Hematopoietic multipotent progenitor cell treated with erythropoietin and hydrocortisone succinate and interleukin-3 and kit ligand, for 8 days (in vitro differentiated cells): Measurements from ENCODE around the gene MNAT1.
"Not testable (repeated sequence)": the region's sequence is repeated elsewhere in the genome, so short reads cannot be mapped to it uniquely, and the experiment has no call there.

Experiments used
- DNase-seq: peaks from one replicate; pipeline ENCODE4 v3.0.0-alpha.2; 2015

The MNAT1 gene

DNA sequence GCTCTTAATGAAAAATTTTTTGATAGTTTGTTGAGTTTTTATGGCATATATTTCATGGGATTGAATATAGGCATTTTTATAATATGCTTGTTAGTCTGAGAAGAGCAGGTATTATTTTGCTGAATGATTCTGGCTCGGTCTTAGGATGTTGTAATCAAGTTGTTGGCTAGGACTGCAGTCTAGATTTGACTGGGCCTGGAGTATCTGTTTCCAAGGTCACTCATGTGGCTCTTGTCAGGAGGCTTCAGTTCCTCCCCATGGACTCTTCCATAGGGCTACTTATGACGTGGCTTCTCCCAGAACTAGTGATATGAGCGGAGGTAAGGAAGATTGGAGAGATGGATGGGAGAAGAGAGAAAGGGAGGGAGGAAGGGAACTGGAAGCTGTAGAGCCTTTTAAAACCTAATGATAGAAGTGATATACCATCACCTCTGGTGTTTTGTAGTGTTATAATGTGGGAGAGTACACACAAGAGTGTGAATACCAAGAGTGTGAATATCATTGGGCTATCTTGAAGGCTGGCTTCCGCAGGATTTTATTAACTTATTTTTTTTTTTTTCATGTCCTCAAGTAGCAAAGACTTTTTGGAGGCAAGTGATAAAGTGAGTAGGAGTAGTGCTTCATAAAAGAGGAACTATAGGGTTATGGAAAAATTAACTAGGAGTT is 4.4 kb downstream of the MNAT1 start:
- DNase-seq: no peak

DNA sequence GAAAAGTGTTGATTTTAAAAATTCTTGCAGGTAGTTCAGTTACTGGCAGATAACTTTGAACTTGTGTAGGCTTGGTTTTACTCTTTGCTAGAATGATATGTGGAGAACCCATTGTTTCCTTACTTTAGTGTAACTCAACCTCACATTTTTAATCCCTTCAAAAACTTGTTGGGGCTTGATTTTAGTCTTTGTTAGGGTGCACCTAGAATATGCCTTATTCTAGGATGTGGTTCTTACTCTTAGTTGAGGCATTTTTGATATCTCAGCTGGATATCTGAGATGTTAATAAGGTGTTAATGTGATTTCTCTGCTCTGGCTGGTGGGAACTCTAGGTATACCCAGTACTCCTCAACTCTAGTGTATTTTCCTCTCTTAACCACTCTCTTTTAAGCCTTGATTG is 10.0 kb downstream of the MNAT1 start:
- DNase-seq: no peak

DNA sequence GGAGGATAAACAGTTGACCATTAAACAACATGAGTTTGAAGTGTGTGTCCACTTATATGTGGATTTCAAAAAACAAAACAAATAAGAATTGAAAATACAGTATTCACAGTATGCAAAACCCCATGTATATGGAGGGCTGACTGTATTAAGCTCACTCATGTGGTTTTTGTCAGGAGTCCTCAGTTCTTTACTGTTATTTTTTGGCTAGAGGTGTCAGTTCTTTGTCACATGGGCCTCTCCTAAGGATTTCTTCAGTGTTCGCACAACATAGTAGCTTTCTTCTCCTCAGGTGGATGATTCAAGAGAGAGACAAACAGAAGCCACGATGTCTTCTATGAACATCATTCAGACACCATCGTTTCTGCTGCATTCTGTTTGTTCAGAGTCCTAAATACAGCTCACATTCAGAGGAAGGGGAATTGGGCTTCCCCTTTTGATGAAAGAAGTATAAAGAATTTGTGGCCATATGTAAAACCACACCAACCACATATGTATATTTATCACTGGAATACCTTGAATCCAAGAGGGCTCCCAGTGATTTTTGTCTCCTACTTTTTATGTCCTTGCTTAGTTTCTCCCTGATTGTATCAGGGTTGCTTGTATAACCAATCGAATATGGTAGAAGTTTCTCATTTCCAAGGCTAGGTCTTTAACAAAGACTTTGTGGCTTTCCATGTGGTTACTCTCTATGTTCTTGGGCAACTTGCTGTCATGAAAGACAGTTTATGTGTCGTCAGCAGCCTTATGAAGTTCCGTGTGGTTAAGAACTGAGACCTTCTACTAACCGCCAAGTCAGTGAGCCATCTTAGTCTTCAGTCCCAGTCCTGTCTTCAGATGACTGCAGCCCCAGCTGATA is 18.9 kb downstream of the MNAT1 start:
- peak; percentile 53 for DNase-seq

- no peak for DNase-seq
Observed at GRCh38 chr14:60756847-60757246, 22.3 kb downstream of the MNAT1 start.

DNA sequence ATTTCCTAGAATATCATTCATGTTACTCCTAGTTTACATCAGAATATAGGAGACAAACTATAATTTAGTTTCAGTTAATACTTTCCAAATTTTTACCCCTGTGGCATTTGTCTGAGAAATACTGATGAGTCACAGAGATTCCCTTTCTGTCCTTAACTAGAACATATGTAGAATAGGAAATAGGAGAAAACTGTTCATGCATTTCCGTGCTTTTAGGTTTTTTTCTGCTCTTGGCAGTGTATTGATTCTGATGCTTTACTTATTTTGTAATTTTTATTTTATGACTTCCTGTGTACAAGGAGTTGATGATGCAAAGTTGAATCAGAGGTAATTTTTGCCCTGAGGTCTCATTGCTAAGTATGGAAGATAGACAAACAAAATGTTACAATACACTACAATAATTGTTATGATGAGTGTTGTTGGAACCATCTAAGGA is 23.0 kb downstream of the MNAT1 start:
- DNase-seq: no peak

DNA sequence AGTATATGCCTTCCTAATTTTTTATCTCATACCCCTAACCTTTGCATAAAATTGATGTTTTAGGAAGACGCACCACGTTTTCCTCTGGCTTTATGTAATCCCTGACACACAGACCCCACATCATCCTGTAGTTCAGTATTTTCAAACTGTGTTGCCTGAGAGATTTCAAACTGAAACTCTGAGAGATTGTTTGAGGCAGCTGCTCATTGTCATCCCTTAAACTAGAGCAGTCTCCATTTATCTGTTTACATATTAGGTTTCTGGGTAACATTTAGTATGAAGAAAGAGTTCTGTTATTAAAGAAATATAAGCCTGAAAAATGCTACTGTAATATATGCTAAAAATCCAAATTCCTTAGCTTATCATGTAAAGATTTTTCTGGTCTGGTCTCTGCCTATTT is 24.3 kb downstream of the MNAT1 start:
- no peak for DNase-seq

GRCh38 chr14:60760209-60760608 is 25.6 kb downstream of the MNAT1 start:
- DNase-seq: no peak

- no peak for DNase-seq
Observed at GRCh38 chr14:60760644-60761364, 26.2 kb downstream of the MNAT1 start.

DNA sequence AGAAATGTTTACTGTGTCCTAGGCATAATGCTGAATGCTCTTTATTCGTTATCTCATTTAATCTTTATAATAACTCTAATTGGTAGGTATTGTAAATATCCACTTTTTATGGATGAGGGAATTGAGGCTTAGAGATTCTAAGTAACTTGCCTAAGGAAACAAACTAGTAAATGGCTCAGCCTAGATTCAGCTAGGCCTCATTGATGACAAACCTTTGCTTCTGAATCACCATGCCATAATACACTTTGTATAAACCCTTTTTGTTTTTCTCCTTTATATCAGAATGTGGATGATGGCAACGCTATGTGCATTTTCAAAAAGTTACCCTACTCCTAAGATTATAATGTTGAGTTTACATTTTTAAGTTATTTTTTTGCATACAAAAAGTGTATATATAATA is 34.0 kb downstream of the MNAT1 start:
- no peak for DNase-seq

DNA sequence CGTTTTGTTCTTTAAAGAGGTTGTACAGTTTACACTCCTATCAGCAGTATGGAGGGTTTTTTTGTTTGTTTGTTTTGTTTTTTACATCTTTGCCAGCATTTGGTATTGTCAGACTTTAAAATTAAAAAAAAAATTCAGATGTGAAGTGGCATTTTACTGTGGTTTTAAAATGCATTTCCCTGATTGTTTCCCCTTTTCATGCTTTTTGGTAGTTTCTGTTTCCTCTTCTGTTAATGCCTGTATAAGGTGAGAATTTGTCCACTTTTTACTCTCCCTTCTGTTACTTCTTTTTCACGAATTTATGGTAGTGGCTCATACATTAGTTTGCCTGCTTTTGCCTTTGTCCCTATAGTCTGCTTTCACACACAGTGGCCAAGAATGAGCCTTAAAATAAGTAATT is 36.6 kb downstream of the MNAT1 start:
- no peak for DNase-seq

DNA sequence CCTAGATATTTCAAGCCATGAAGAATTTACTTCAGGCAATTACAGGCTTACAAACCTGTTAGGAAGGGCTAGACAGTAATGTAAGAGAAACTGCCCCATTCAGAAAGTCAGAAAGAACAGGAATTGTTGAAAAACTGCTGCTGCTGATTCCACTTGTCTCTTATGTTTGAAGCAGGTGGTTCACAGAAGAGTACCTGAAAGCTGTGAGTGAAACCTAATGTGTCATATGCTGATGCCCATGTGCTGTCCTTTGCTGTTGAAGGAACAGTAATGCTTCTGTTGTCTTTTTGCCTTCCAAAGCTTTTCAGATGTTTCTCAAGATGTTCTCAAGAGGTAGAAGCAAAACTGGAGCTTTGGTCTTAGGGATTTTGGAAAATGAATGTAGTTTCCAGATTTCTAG is 39.0 kb downstream of the MNAT1 start:
- DNase-seq: no peak

DNA sequence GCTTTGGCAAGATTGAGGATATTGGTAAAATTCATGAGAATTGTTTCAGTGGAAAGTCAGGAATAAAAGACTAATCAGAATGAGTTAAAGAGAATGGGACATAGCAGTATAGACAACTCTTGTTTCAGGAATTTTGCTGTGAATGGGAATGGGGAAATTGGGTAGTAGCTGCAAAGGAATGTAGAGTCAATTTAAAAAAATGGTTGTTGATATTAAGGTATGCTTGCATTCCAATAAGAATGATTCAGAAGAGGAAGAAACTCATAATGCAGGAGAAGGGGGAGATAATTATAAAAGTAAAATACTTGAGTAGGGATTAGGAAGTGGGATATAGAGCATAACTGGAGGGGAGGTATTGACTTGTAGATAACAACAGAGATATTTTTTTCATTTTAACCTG is 40.7 kb downstream of the MNAT1 start:
- DNase-seq: no peak

DNA sequence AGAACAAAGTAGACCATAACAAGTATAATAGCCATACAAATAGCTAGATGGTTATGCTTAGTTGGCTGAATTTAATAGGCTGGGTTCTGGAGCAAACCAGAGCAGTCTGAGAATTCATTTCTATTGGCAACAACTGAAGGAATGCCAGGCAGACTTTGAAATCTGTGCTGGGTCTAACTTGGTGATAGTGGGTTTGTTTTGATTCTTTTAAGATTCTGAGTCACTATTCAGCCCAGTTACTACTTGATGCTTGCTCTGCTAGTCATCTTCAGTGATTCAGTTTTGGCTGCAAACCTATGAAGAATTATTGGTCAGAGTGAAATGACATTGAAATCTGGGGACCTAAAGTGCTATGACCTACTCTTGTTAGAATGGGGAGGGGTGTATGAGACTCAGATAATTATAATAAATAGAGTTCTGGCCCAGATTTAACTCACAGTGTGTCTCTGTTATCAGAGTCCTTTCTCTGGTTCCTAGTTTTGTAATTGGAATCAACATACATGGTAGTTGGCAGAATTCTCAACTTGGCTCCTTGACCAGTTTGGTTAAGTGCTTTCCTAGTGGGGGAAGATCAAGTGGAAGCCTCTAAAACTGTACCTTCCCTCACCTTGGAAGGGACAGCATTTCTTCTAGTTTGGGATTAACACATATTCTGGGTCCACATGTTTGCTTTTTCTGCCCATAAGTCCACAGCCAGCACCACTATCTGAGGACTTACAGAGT is 43.5 kb downstream of the MNAT1 start:
- no peak for DNase-seq

DNA sequence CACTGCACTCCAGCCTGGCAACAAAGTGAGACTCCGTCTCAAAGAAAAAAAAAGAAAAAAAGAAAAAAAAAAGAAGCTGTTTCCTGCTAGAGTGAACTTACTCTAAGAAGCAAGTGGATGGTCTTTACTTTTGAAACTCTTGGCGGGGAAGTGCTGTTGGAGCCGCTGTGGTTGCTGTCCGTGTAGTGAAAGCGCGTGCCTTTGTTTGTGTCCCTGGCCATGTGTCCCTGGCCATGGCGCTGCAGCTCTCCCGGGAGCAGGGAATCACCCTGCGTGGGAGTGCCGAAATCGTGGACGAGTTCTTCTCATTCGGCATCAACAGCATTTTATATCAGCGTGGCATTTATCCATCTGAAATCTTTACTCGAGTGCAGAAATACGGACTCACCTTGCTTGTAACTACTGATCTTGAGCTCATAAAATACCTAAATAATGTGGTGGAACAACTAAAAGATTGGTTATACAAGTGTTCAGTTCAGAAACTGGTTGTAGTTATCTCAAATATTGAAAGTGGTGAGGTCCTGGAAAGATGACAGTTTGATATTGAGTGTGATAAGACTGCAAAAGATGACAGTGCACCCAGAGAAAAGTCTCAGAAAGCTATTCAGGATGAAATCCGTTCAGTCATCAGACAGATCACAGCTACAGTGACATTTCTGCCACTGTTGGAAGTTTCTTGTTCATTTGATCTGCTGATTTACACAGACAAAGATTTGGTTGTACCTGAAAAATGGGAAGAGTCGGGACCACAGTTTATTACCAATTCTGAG is 45.4 kb downstream of the MNAT1 start:
- not testable (repeated sequence) for DNase-seq

- DNase-seq: not testable (repeated sequence)
Observed at GRCh38 chr14:60780558-60780957, 46.0 kb downstream of the MNAT1 start.

DNA sequence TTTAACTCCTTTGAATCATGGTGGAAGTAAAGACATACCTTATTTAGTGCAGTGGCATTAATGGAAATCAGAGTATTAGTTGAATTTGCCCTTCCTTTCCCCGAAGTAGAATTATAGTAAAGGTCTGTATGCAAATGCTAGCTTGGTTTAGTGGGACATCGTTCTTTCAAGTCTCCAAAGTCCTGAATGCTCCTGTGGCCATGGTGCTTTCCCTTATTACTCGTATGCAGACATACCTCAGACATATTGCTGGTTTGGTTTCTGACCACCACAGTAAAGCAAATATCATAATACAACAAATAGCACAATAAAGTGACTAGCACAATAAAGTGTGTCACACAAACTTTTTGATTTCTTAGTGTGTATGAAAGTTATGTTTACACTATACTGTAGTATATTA is 52.3 kb downstream of the MNAT1 start:
- DNase-seq: no peak

DNA sequence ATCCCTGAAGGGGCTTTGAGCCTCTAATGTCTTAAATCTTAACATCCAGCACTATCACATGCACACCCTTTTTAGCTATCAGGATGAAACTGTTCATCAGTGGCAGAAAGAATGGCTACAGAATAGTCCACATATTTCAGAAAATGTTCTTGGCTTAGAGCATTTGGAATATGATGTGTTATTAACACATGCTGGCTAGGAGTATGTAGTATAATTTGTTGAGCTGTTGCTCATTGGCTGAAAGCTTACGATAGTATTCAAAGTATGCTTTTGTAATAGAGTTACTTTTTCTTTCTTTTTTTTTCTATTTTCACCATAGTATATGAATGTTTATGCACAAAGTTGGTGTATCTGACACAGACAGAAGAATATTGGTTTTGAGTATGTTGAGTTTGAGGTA is 55.1 kb downstream of the MNAT1 start:
- no peak for DNase-seq

DNA sequence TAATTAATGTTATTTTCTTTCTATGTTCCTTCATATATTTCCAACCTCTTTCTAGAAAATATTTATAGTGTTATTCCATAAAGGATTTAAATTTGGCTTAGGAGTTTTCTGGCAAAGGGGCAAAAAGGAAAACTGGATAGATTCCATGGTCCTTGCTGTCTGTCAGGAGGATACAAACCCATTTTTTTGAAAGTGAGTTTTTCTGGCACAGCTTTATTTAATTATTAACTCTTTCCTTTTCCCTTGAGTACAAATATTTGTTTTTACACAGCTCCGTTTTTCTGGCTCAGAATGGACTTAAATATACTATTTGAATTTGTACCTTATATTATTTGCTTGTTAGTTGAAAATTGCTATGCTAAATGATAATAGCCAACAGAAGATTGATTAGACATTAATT is 56.3 kb downstream of the MNAT1 start:
- DNase-seq: no peak

DNA sequence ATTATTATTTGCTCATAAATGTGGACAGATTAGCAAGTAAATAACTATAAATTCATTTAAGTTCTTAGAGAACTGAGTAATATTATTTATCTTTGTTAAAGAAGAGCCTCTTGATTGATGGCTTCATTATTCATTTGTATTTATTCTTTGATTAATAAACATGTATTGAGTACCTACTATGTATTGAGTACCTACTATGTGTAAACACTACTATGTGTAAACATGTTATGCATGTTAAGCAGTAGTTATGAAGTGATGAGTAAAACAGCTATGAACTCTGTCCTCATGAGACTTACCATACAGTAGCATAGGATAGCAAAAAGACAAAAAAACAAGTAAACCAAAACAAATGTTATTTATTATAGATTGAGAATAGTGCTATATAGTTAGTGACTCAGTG is 61.9 kb downstream of the MNAT1 start:
- DNase-seq: no peak

DNA sequence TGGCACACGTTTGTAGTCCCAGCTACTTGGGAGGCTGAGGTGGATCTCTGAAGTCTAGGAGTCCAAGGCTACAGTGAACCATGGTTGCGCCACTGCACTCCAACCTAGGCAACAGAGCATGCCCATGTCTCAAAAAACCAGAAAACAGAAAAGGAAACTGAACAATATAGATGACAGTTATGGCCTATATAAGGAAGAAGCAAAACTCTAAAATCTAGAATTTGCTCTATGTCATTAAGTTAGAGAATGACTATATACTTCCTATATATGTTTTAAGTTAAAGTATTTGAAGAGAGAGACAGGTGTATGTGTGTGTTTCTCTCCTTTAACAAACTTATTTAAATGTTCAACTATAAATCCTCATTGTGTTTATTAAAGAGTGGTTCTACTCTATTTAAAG is 65.8 kb downstream of the MNAT1 start:
- no peak for DNase-seq

GRCh38 chr14:60803871-60804270 is 69.3 kb downstream of the MNAT1 start:
- no peak for DNase-seq

GRCh38 chr14:60805841-60806430 is 71.4 kb downstream of the MNAT1 start:
- no peak for DNase-seq
